GM12892 (cell line): ENCODE measurements around the gene VPS9D1.

ENCODE experiments used
- POLR2A ChIP-seq: IDR thresholded peaks from 2 replicates; pipeline ENCODE4 v1.6.1; 2011; ENCODE audit warnings: low read depth, low read length, control low read depth
- POLR2AphosphoS5 ChIP-seq: IDR thresholded peaks from 2 replicates; pipeline ENCODE4 v1.6.1; 2011; ENCODE audit warnings: low read depth, low read length, control low read depth
- TAF1 ChIP-seq: IDR thresholded peaks from 2 replicates; pipeline ENCODE4 v1.6.1; 2011; ENCODE audit warnings: low read depth, mild to moderate bottlenecking, control low read depth, low read length, borderline replicate concordance

- no peak for TF ChIP-seq POLR2AphosphoS5
- TF ChIP-seq POLR2A = no peak
- no peak for TF ChIP-seq TAF1
Observed at GRCh38 chr16:89749637-89750036, 28.9 kb upstream of the VPS9D1 start.
